Hepatocyte (in vitro differentiated cells): ENCODE data around the gene SPATA2. TPM values are rescaled to one million over a fixed set of nuclear protein-coding genes. Genes with fewer than 3 reads are reported as not detected.
A peak's percentile ranks its signal among the peaks of the same experiment; 100 is the strongest.

Experiments
- DNase-seq: peaks from one replicate; pipeline ENCODE4 v3.0.0-alpha.2; 2016; ENCODE audit warnings: low spot score
- H2AFZ ChIP-seq: fragments of 200-600 bp; sonication (generic); 2 replicates; pipeline ENCODE4 v1.6.0; 2016; ENCODE audit warnings: antibody characterized with exemption, mild to moderate bottlenecking
- H3K27ac ChIP-seq: fragments of 200-600 bp; sonication (generic); 2 replicates; pipeline ENCODE4 v1.5.1; 2016; ENCODE audit warnings: mild to moderate bottlenecking
- H3K27me3 ChIP-seq: fragments of 200-600 bp; sonication (generic); 2 replicates; pipeline ENCODE4 v1.6.1; 2016
- H3K36me3 ChIP-seq: fragments of 200-600 bp; sonication (generic); replicated peaks from 2 replicates; pipeline ENCODE4 v1.5.1; 2016; ENCODE audit warnings: low read depth; ENCODE audit not compliant: insufficient read depth
- H3K4me1 ChIP-seq: fragments of 200-600 bp; sonication (generic); 2 replicates; pipeline ENCODE4 v1.5.1; 2016; ENCODE audit warnings: mild to moderate bottlenecking, moderate library complexity; ENCODE audit not compliant: insufficient read depth
- H3K4me2 ChIP-seq: fragments of 200-600 bp; sonication (generic); 2 replicates; pipeline ENCODE4 v1.6.0; 2016
- H3K4me3 ChIP-seq: fragments of 200-600 bp; sonication (generic); 2 replicates; pipeline ENCODE4 v1.5.1; 2016; ENCODE audit warnings: mild to moderate bottlenecking
- H3K79me2 ChIP-seq: fragments of 200-600 bp; sonication (generic); 2 replicates; pipeline ENCODE4 v1.6.0; 2017; ENCODE audit warnings: mild to moderate bottlenecking
- H3K9me2 ChIP-seq: fragments of 200-600 bp; sonication (generic); replicated peaks from 2 replicates; pipeline ENCODE4 v1.6.0; 2017; ENCODE audit warnings: mild to moderate bottlenecking; ENCODE audit not compliant: insufficient read depth
- H3K9me3 ChIP-seq: fragments of 200-600 bp; sonication (generic); 2 replicates; pipeline ENCODE4 v1.5.1; 2016; ENCODE audit warnings: low read depth, mild to moderate bottlenecking
- H4K20me1 ChIP-seq: fragments of 200-600 bp; sonication (generic); 2 replicates; pipeline ENCODE4 v1.6.0; 2016; ENCODE audit warnings: mild to moderate bottlenecking; ENCODE audit not compliant: insufficient read depth, poor library complexity, severe bottlenecking
- EZH2 ChIP-seq: fragments of 200-600 bp; sonication (generic); IDR thresholded peaks from 2 replicates; pipeline ENCODE4 v1.6.1; 2016; ENCODE audit warnings: antibody characterized with exemption, mild to moderate bottlenecking, borderline replicate concordance
- EZH2phosphoT487 ChIP-seq: fragments of 200-600 bp; sonication (generic); IDR thresholded peaks from one replicate; pipeline ENCODE4 v1.6.1; 2018; ENCODE audit warnings: antibody characterized with exemption, mild to moderate bottlenecking, low read depth, moderate library complexity; ENCODE audit not compliant: unreplicated experiment, severe bottlenecking
- WGBS: methylation state at CpG from one replicate; pipeline ENCODE4 v1.1.6; 2016; ENCODE audit warnings: low lambda C conversion rate; ENCODE audit errors: missing lambda C conversion rate; 5-methylcytosine and 5-hydroxymethylcytosine counted together
- polyA plus RNA-seq: library from polyadenylated mRNA; unstranded; fragments of >200 nt; fragmentation: Nextera tagmentation; extraction: Ambion mirVana; gene quantifications from 2 replicates; pipeline ENCODE4 v1.2.1, GENCODE V29; 2016
- total RNA-seq: library from RNA; depleted of rRNA; stranded (reverse); fragments of >200 nt; gene quantifications from 2 replicates; pipeline ENCODE4 v1.2.3, GENCODE V29; 2014
- TF ChIP-seq, protein P1 (sequence below): fragments of 200-600 bp; sonication (generic); IDR thresholded peaks from 2 replicates; pipeline ENCODE4 v1.5.1; 2016; ENCODE audit warnings: antibody characterized with exemption, mild to moderate bottlenecking; ENCODE audit not compliant: poor library complexity

The SPATA2 gene
- total and polyA plus RNA-seq, 2 experiments from 2014 or later: 5.9 to 9.6 TPM

DNA sequence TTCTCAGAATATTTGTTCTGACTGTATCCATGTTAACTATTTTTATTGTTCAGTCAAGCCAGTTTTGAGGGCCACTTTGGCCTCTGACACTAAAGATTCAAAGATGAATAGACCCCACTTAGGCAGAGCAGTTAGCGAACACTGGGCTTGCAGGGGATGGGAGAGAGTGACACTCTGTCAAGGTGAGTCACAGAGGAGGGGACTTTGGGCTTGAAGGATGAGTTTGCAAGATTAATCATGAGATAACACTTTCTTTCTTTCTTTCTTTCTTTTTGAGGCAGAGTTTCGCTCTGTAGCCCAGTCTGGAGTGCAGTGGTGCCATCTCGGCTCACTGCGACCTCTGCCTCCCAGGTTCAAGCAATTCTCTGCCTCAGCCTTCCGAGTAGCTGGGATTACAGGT is 46.4 kb downstream of the SPATA2 start:
- TF ChIP-seq, protein P1, sequence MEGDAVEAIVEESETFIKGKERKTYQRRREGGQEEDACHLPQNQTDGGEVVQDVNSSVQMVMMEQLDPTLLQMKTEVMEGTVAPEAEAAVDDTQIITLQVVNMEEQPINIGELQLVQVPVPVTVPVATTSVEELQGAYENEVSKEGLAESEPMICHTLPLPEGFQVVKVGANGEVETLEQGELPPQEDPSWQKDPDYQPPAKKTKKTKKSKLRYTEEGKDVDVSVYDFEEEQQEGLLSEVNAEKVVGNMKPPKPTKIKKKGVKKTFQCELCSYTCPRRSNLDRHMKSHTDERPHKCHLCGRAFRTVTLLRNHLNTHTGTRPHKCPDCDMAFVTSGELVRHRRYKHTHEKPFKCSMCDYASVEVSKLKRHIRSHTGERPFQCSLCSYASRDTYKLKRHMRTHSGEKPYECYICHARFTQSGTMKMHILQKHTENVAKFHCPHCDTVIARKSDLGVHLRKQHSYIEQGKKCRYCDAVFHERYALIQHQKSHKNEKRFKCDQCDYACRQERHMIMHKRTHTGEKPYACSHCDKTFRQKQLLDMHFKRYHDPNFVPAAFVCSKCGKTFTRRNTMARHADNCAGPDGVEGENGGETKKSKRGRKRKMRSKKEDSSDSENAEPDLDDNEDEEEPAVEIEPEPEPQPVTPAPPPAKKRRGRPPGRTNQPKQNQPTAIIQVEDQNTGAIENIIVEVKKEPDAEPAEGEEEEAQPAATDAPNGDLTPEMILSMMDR: no peak
- no peak for TF ChIP-seq EZH2
- TF ChIP-seq EZH2phosphoT487: no peak
- Histone ChIP-seq H3K4me3 (no peak overlapping the region), H2AFZ (no peak overlapping the region), H3K36me3 (no peaks in the 10 kb centered on the region), H3K9me2 (no peaks in the 10 kb centered on the region), H3K79me2 (no peaks in the 10 kb centered on the region), H3K4me2 (no peak overlapping the region), H3K27me3 (no peaks in the 10 kb centered on the region), H3K9me3 (no peaks in the 10 kb centered on the region), H3K4me1 (peaks cover 14% of the 10 kb centered on the region), H3K27ac (no peak overlapping the region), H4K20me1 (no peaks in the 10 kb centered on the region)
- WGBS: 80% methylated on average over 5 of the region's 5 CpGs
- no peak for DNase-seq

DNA sequence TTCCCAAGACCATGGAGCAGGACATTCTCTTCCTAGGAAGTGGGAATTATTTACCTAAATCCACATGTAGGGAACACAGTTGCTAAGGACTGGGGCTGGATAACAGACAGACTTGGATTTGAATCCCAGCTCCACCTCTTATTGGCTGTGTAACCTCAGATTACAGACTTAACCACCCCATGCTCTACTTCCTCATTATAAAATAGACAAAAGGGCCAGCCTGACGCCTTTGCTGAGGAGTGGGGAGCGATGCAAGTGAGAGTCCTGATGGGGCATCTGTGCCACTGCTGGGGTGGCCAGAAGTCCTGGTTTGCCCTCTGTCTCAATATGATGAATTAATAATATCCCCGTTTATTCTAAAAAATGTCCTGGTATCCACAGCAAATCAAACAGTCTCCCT is 46.8 kb downstream of the SPATA2 start:
- Histone ChIP-seq H3K79me2 (no peaks in the 10 kb centered on the region), H4K20me1 (no peaks in the 10 kb centered on the region), H3K4me2 (no peak overlapping the region), H3K27me3 (no peaks in the 10 kb centered on the region), H3K4me1 (peaks cover 14% of the 10 kb centered on the region), H3K9me3 (no peaks in the 10 kb centered on the region), H3K36me3 (no peaks in the 10 kb centered on the region), H3K4me3 (no peak overlapping the region), H3K27ac (no peak overlapping the region), H3K9me2 (no peaks in the 10 kb centered on the region), H2AFZ (no peak overlapping the region)
- no peak for DNase-seq
- 93% methylated on average over 3 of the region's 3 CpGs for WGBS
- TF ChIP-seq EZH2phosphoT487 (no peak), EZH2 (no peak)
- TF ChIP-seq, protein P1: no peak

DNA sequence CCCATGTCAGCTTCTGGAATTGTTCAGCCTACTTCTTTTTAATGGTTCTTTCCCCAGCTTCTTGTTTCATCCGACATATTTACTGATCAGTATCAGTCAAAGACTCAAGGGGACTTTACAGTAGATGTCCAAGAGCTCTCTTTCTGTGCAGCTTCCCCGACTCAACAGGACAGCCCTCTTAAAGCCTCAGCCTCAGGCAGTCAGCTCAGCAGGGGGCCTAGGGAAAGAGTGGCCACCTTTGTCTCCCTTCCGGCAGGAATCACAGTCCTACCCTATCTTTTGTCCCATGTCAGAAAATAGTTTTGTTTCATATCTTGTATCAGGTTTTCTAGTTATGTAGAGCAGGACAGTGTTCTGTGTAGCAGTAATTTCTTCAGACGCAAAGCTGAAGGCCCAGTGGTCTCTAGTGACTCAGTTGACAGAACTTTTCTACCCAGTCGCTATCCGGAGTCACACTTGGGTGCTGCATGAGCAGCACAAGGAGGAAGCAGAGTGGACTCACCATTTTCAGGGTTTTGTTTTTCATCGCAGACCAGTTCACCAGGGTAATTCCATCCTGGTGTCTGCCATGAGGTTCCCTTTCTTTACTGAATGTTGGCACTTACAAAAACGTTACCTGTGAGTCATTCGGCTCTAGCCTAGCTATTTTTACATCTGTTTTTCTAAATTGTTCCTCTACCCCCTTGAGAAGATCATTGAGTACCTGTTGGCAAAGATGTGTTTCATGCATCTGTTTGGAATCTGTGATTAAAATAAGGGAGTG is 47.7 kb downstream of the SPATA2 start:
- H3K4me1 ChIP-seq: peaks cover 14% of the 10 kb centered on the region
- H3K9me3 ChIP-seq: no peaks in the 10 kb centered on the region
- H3K27me3 ChIP-seq: no peaks in the 10 kb centered on the region
- peak overlapping the region; percentile 23 for H3K27ac ChIP-seq
- 73% methylated on average over 9 of the region's 9 CpGs for WGBS
- H3K4me2 ChIP-seq: no peak overlapping the region
- no peaks in the 10 kb centered on the region for H4K20me1 ChIP-seq
- H3K79me2 ChIP-seq: no peaks in the 10 kb centered on the region
- H3K9me2 ChIP-seq: no peaks in the 10 kb centered on the region
- no peak overlapping the region for H2AFZ ChIP-seq
- H3K4me3 ChIP-seq: no peak overlapping the region
- TF ChIP-seq, protein P1: no peak
- TF ChIP-seq EZH2phosphoT487 (no peak), EZH2 (no peak)
- no peak for DNase-seq
- H3K36me3 ChIP-seq: no peaks in the 10 kb centered on the region
